Keratinocyte (primary cell): Measurements from ENCODE around the gene HRAS. TPM values are rescaled to one million over a fixed set of nuclear protein-coding genes. Genes with fewer than 3 reads are reported as not detected.

Experiments used
- DNase-seq: peaks from one replicate; pipeline ENCODE4 v3.0.0-alpha.2; 2011; ENCODE audit warnings: low read depth, missing footprints, low spot score
- FAIRE-seq: peaks from 2 replicates; lab custom pipeline; 2011; peaks lifted over from hg19 to GRCh38; lab: Jason Lieb, UNC
- H2AFZ ChIP-seq: 2 replicates; pipeline ENCODE4 v1.6.0; 2012; ENCODE audit warnings: low read length, control low read depth, inconsistent platforms; ENCODE audit not compliant: control insufficient read depth
- H3K27ac ChIP-seq: 2 replicates; pipeline ENCODE4 v1.5.1; 2011; ENCODE audit warnings: low read length; ENCODE audit not compliant: control insufficient read depth, insufficient read depth
- H3K27me3 ChIP-seq: 3 replicates; pipeline ENCODE4 v1.6.0; 2011; ENCODE audit warnings: low read length; ENCODE audit not compliant: control insufficient read depth, insufficient read depth; ENCODE audit errors: extremely low read depth
- H3K36me3 ChIP-seq, 2 experiments: 2 replicates in 1 of 2; 3 replicates in 1 of 2; pipeline ENCODE4 v1.5.1; 2011; ENCODE audit warnings: low read length in 2 of 2, mild to moderate bottlenecking in 1 of 2; ENCODE audit not compliant: control insufficient read depth in 2 of 2, insufficient read depth in 2 of 2; ENCODE audit errors: extremely low read depth in 1 of 2
- H3K4me1 ChIP-seq: 3 replicates; pipeline ENCODE4 v1.5.1; 2011; ENCODE audit warnings: low read length; ENCODE audit not compliant: control insufficient read depth, insufficient read depth; ENCODE audit errors: extremely low read depth
- H3K4me2 ChIP-seq: 3 replicates; pipeline ENCODE4 v1.6.0; 2011; ENCODE audit warnings: low read depth, low read length; ENCODE audit not compliant: control insufficient read depth, insufficient read depth; ENCODE audit errors: extremely low read depth
- H3K4me3 ChIP-seq, 3 experiments: fragments of 200-600 bp in 1 of 3; sonication (generic) in 1 of 3; 2 replicates in 2 of 3; 3 replicates in 1 of 3; pipeline ENCODE4 v1.5.1; 2011 to 2016; ENCODE audit warnings: low read length in 3 of 3, mild to moderate bottlenecking in 3 of 3, control low read depth in 2 of 3, inconsistent platforms in 1 of 3, low read depth in 1 of 3, mixed read lengths in 1 of 3, mixed run types in 1 of 3, moderate library complexity in 1 of 3; ENCODE audit not compliant: control insufficient read depth in 2 of 3, insufficient read depth in 2 of 3; ENCODE audit errors: extremely low read depth in 1 of 3
- H3K79me2 ChIP-seq: 2 replicates; pipeline ENCODE4 v1.6.0; 2012; ENCODE audit warnings: low read length; ENCODE audit not compliant: control insufficient read depth, insufficient read depth
- H3K9ac ChIP-seq: 3 replicates; pipeline ENCODE4 v1.6.0; 2011; ENCODE audit warnings: low read length; ENCODE audit not compliant: control insufficient read depth, insufficient read depth; ENCODE audit errors: extremely low read depth
- H3K9me1 ChIP-seq: 3 replicates; pipeline ENCODE4 v1.6.0; 2011; ENCODE audit warnings: low read length; ENCODE audit not compliant: control insufficient read depth, insufficient read depth; ENCODE audit errors: extremely low read depth
- H3K9me3 ChIP-seq: 2 replicates; pipeline ENCODE4 v1.5.1; 2012; ENCODE audit warnings: low read depth, low read length; ENCODE audit not compliant: control insufficient read depth
- H4K20me1 ChIP-seq: 3 replicates; pipeline ENCODE4 v1.6.0; 2011; ENCODE audit warnings: low read length; ENCODE audit not compliant: control insufficient read depth, insufficient read depth; ENCODE audit errors: extremely low read depth
- CTCF ChIP-seq, 3 experiments: IDR thresholded peaks in 1 of 3; conservative IDR thresholded peaks in 1 of 3; optimal IDR thresholded peaks in 1 of 3; 2 replicates in 2 of 3; 3 replicates in 1 of 3; pipeline versions ENCODE3 to v1.5.1; 2011; ENCODE audit warnings: low read length in 3 of 3, mild to moderate bottlenecking in 3 of 3, moderate library complexity in 2 of 3, control low read depth in 1 of 3, inconsistent platforms in 1 of 3; ENCODE audit not compliant: insufficient read depth in 2 of 3; ENCODE audit errors: extremely low read depth in 1 of 3
- EZH2 ChIP-seq: IDR thresholded peaks from one replicate; pipeline ENCODE4 v1.6.1; 2012; ENCODE audit warnings: inconsistent platforms, mild to moderate bottlenecking, low read length, moderate library complexity
- dilution Hi-C: fragments of 300-500 bp; cut with MboI; formaldehyde crosslinking; loops from one replicate; pipeline ENCODE4 v1.7.0; 2020; ENCODE audit warnings: low sequenced_read_pairs; ENCODE audit not compliant: extremely low pct_ligation_motif_present
- polyA plus RNA-seq, 5 experiments: library from polyadenylated mRNA; depleted of rRNA in 3 of 5; stranded (reverse) in 3 of 5; stranded (forward) in 1 of 5; unstranded in 1 of 5; fragments of >200 nt; gene quantifications; 1 replicate in 1 of 5; 2 replicates in 3 of 5; 3 replicates in 1 of 5; pipeline versions ENCODE4 v1.2.1 to v1.2.3, GENCODE V29; 2011 to 2012; ENCODE audit warnings: missing spikeins in 2 of 5, low read depth in 1 of 5, low replicate concordance in 1 of 5

HRAS gene
- polyA plus RNA-seq, 1 donor (not counting 4 experiments of a cell fraction or from before 2014, with no cell fraction given) = 112 TPM

- TF ChIP-seq CTCF (optimal IDR thresholded peaks at IDR 0.05 in 1 of 3, IDR thresholded peaks at IDR 0.05 in 1 of 3, conservative IDR thresholded peaks at IDR 0.05 in 1 of 3; ENCODE audit: extremely low read depth in 1 of 3, insufficient read depth in 2 of 3, low read length in 3 of 3) (no peak), EZH2 (no peak)
- dilution Hi-C loops = no loop called here
- Histone ChIP-seq H3K27me3 (peaks cover 3% of the 10 kb centered on the region), H3K79me2 (peaks cover 17% of the 10 kb centered on the region), H3K9ac (peak overlapping the region; percentile 73), H4K20me1 (no peaks in the 10 kb centered on the region), H3K4me1 (peaks cover 16% of the 10 kb centered on the region), H3K27ac (no peak overlapping the region), H3K9me3 (no peaks in the 10 kb centered on the region), H3K4me2 (peak overlapping the region; percentile 93), H3K9me1 (no peaks in the 10 kb centered on the region), H3K4me3 (peak overlapping the region; percentile 62 to 91 (median 74)), H3K36me3 (peaks cover 4 to 18% of the 10 kb centered on the region in 2 experiments), H2AFZ (no peak overlapping the region)
- FAIRE-seq (no peak), DNase-seq (no peak)
Observed at GRCh38 chr11:562046-562645, 26.8 kb upstream of the HRAS start.

GRCh38 chr11:561148-562003 is 26.0 kb upstream of the HRAS start:
- Histone ChIP-seq H4K20me1 (no peaks in the 10 kb centered on the region), H3K9me1 (no peaks in the 10 kb centered on the region), H3K79me2 (peaks cover 16% of the 10 kb centered on the region), H3K36me3 (peaks cover 4 to 18% of the 10 kb centered on the region in 2 experiments), H3K9ac (peak overlapping the region; percentile 73), H3K4me3 (peak overlapping the region; percentile 62 to 91 (median 74)), H3K27ac (peak overlapping the region; percentile 36), H2AFZ (peak overlapping the region; percentile 22), H3K4me1 (peaks cover 15% of the 10 kb centered on the region), H3K9me3 (no peaks in the 10 kb centered on the region), H3K27me3 (peaks cover 11% of the 10 kb centered on the region), H3K4me2 (peak overlapping the region; percentile 93)
- no peak for FAIRE-seq
- no peak for TF ChIP-seq EZH2
- no peak for TF ChIP-seq CTCF (optimal IDR thresholded peaks at IDR 0.05 in 1 of 3, IDR thresholded peaks at IDR 0.05 in 1 of 3, conservative IDR thresholded peaks at IDR 0.05 in 1 of 3; ENCODE audit: extremely low read depth in 1 of 3, insufficient read depth in 2 of 3, low read length in 3 of 3)
- DNase-seq = peak; percentile 45
- dilution Hi-C loops = no loop called here
